GM18870 (cell line): ENCODE results near the gene PLCB1.

Experiments
- ATAC-seq: cut with Tn5 transposase; IDR thresholded peaks from one replicate; pipeline ENCODE4 v1.9.1; 2021; ENCODE audit warnings: moderate library complexity; ENCODE audit not compliant: unreplicated experiment

Gene PLCB1

GRCh38 chr20:8293750-8294149 lies 161.7 kb downstream of the PLCB1 start:
- no peak for ATAC-seq

GRCh38 chr20:8296536-8296935 lies 164.5 kb downstream of the PLCB1 start:
- no peak for ATAC-seq

GRCh38 chr20:8298426-8299043 lies 166.5 kb downstream of the PLCB1 start:
- ATAC-seq, result no peak

GRCh38 chr20:8299921-8300320 lies 167.9 kb downstream of the PLCB1 start:
- no peak for ATAC-seq

GRCh38 chr20:8301655-8302054 lies 169.6 kb downstream of the PLCB1 start:
- ATAC-seq, result no peak

- ATAC-seq, result no peak
These were observed 171.6 kb downstream of the PLCB1 start for GRCh38 chr20:8303651-8304050.

GRCh38 chr20:8304124-8304816 lies 172.2 kb downstream of the PLCB1 start:
- no peak for ATAC-seq

- peak; percentile 93 for ATAC-seq
These were observed 173.4 kb downstream of the PLCB1 start for GRCh38 chr20:8305449-8305978.

GRCh38 chr20:8306937-8307336 lies 174.9 kb downstream of the PLCB1 start:
- no peak for ATAC-seq

- no peak for ATAC-seq
These were observed 177.6 kb downstream of the PLCB1 start for GRCh38 chr20:8309634-8310033.

- ATAC-seq, result no peak
These were observed 178.6 kb downstream of the PLCB1 start for GRCh38 chr20:8310618-8311017.

GRCh38 chr20:8313073-8313472 lies 181.0 kb downstream of the PLCB1 start:
- no peak for ATAC-seq

- ATAC-seq, result no peak
These were observed 183.8 kb downstream of the PLCB1 start for GRCh38 chr20:8315639-8316573.

GRCh38 chr20:8317448-8317847 lies 185.4 kb downstream of the PLCB1 start:
- ATAC-seq, result no peak

- no peak for ATAC-seq
These were observed 187.0 kb downstream of the PLCB1 start for GRCh38 chr20:8318965-8319625.

GRCh38 chr20:8320306-8320705 lies 188.2 kb downstream of the PLCB1 start:
- ATAC-seq, result no peak

GRCh38 chr20:8321001-8321400 lies 188.9 kb downstream of the PLCB1 start:
- no peak for ATAC-seq

- no peak for ATAC-seq
These were observed 190.7 kb downstream of the PLCB1 start for GRCh38 chr20:8322662-8323217.

GRCh38 chr20:8326191-8326590 lies 194.1 kb downstream of the PLCB1 start:
- ATAC-seq, result no peak

GRCh38 chr20:8326899-8327298 lies 194.8 kb downstream of the PLCB1 start:
- ATAC-seq, result no peak

- ATAC-seq, result no peak
These were observed 196.1 kb downstream of the PLCB1 start for GRCh38 chr20:8328189-8328588.
